RPMI7951 (cell line): ENCODE measurements around the gene MPG. TPM values are rescaled to one million over a fixed set of nuclear protein-coding genes. Genes with fewer than 3 reads are reported as not detected.

Experiments
- DNase-seq: peaks from one replicate; pipeline ENCODE4 v3.0.0-alpha.2; 2012; ENCODE audit warnings: low read depth
- total RNA-seq: library from RNA; depleted of rRNA; stranded (reverse); fragments of >200 nt; shearing (Covaris generic); gene quantifications from 2 replicates; pipeline ENCODE4 v1.2.3, GENCODE V29; 2014

The MPG gene
- total RNA-seq, 1 experiment from 2014 or later, result 80.5 TPM

DNA sequence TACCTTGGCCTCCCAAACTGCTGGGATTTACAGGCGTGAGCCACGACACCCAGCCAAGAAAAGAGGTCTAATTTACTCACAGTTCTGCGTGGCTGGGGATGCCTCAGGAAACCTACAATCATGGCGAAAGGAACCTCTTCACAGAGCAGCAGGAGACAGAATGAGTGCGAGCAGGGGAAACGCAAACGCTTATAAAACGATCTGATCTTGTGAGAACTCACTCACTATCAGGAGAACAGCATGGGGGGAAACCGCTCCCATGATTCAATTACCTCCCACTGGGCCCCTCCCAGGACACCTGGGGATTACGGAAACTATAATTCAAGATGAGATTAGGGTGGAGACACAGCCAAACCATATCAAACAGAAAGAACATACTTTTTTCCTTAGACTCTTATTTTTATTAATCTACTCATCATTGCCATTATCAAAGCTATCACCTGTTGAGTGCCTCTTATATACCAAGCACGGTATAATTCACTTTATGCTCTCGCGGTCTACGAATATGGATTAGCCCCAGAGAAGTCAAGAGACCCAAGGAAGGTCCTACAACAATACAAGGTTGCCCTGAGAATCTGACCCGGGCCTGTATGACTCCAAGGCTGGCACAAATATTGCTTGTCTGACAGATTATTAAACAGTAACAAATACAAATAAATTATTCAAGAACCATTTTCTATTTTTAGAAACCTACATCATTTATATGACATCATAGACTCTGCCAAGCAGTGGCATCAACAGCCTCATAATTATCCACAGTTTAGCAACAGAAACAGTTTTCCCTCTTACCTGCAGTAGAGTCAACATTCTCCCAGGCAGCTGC lies 27.0 kb upstream of the MPG start:
- no peak for DNase-seq

DNA sequence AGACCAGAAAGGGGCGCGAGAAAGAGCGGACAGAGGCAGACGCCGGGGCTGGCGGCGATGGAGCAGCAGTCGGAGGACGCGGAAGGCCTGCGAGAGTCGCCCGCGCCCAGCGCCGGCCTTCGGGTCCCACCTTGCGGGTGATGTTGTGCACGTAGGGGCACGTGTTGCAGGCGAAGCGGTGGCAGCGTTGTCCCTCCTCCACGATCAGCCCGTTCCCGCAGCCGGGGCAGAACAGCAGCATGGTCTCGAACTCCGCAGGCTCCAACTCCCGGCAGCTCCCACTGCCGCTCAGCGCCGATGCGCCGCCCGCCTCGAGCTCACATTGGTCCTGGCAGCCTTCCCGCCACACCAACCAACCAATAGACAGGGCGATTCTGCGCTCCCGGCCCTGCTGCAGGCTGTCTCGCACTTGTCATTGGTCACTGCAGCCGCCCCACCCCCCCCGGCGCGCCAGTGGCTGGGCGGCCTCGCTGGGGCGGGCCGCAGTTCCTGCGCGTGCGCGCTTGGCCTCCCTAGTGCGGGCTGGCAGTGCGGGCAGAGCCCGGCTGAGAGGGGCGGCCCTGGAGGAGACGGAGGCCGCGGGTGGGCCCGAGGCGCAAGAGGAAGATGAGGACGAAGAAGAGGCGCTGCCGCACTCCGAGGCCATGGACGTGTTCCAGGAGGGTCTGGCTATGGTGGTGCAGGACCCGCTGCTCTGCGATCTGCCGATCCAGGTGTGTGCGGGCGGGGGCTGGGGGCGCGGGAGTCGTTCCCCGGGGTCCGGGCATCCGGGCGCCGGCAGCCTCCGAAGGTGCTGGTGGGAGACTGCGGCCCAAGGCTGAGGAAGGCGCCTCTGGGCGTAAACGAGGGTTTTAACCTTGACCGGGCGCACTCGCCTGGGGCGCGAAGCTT lies 24.4 kb upstream of the MPG start, which contains the start of the genes POLR3K and SNRNP25:
Gene POLR3K (minus strand): TSS at position 263 of the 891 bp plus-strand sequence. CDS start 22 bp downstream, at position 241.
Gene SNRNP25 (plus strand): TSS at position 483 of the 891 bp plus-strand sequence. CDS start 189 bp downstream, at position 672.
- DNase-seq, result peak; percentile 96

DNA sequence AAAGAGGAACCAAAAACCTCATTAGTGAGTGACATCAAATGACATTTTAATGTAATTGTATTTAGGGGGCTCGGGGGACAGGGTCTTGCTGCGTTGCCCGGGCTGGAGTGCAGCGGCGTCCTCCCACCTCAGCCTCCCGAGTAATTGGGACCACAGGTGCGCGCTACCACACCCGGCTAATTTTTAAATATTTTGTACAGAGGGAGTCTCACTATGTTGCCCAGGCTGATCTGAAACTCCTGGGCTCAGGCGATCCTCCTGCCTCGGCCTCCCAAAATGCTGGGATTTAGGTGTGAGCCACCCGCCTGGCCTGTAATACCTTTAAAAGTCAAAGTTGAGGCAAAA lies 23.8 kb upstream of the MPG start:
- DNase-seq, result no peak

DNA sequence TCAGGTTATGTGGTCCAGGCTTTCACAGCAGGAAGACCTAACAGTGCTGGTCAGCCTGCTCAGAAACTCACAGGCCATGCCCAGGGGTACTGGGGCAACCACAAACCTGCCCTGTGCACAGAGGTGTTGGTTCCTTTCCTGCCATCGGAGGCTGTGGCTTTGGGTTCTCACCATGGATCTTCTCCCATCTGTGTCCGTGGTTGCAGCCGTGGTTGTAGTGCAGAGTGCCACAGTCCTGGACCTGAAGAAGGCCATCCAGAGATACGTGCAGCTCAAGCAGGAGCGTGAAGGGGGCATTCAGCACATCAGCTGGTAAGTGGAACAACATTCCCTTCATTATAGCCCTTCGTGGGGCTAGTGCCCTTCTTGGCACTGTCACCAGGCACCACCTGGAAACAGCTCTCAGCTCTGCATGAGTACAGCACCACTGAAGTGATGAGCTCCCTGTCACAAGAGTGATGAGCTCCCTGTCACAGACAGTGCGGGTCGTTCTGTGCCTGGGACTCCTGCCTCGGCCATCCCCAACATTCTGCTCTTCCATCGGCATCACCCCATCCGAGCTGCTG lies 22.4 kb upstream of the MPG start:
- DNase-seq, result no peak

DNA sequence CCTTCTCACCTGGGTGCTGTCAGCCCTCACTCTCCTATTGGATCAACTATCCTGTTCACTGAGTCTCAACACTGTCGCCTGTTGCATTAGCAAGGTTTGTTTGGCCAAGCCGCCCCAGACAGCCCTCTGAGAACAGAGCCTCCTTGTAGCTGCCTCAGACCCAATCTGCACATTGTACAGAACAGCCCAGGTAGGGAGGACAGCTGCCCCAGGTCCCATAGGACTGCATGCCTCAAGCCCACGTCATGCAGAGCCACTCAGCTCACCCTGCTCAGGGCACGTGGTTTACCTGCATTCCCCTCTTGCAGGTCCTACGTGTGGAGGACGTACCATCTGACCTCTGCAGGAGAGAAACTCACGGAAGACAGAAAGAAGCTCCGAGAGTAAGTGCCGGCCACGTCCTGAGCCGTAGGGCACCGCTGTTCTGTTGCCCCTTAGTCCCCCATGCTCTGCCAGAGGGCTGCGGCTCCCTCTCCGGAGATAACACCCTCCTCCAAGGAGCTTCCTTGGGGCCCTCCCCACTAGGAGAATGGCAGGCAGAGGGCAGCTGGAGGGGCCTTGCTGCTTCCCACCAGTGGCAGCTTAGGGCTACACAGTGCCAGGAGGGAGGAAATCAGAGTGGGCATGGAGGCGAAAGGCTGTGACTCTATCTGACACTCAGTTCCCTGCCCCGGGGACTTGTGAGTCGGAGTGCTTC lies 21.6 kb upstream of the MPG start:
- DNase-seq, result no peak

DNA sequence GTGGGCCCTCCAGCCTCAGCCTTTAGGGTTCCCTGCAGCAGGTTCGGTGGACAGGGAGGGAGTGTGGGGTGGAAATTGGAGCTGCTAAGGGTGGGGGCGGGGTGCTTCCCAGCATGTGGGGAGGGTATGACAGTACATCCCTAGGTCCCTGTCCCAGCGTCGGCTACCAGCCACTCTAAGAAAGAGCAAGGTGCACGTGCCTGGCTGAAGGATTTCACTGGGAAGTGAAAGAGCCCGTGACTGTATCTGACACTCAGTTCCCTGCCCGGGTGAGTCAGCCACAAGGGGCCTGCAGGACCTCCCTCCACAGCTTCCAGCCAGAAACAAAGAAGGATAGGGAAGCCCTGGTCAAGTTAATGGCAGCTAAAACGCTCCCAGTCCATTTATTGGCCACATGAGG lies 20.3 kb upstream of the MPG start:
- no peak for DNase-seq

DNA sequence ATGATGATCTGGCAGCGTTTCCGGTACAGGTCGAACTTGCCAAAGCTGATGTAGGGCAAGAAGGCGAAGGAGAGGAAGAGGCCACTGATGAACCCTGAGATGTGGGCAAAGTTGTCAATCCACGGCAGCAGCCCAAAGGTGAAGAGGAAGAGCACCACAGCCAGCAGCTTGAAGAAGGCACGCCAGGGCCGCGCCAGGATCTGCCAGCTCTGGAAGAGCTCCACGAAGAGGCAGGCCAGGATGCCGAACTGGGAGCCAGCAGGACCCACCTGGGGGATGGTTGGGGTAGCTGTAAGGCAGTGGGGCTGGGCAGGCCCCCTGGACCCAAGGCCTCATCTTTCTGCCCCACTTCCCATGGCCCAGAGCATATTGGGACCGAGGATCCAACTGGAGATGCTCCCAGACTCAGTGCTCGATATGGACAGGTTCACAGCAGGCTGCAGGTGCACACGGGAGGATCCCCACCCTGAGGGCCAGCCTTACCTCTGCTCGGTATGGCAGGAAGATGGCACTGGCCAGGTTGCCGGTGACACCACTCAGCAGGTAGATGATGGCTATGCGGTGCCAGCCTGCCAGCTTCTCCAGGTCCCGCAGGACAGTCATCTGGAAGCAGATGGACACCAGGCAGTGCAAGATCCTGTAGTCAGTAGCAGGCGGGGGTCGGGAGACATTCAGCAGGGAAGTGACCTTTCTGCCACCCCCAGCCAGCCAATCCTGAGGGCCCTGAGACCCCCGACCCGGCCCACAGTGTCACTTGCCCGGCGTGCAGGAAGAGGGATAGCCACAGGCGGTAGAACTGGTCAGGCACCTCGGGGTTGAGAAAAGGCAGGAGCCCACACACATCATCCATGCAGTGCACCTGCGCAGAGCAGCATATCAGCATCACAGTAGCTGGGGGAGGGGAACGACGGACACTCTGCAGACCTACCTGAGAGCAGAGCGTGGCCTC lies 19.3 kb upstream of the MPG start:
- DNase-seq, result no peak

DNA sequence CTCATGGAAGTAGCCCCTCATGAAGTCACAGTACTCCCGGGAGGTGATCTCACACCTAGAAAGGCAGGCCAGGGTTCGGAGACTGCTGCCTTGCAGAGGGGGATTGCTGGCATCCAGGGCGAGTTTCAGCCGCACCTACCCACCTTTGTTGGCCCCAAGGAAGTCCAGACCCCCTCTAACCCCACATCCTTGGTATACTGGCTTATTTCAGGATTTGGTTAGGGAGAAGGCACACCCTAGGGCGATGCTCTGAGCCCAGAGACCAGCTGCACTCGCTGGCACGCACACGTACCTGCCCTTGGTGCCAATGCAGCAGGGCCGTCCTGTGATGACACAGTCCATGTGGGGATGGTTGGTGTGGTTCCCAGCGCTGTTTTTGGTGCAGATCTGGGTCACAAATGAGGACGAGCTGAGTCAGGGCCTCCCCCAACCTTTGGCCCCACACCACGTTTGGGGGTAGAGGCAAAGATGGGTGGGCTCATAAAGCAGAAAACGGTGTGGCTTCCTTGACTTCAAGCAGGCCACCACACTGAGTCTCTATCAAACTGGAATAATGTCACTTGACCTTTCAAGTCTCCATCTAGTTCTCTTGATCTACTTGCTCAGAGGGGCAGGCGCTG lies 18.5 kb upstream of the MPG start:
- DNase-seq, result no peak

DNA sequence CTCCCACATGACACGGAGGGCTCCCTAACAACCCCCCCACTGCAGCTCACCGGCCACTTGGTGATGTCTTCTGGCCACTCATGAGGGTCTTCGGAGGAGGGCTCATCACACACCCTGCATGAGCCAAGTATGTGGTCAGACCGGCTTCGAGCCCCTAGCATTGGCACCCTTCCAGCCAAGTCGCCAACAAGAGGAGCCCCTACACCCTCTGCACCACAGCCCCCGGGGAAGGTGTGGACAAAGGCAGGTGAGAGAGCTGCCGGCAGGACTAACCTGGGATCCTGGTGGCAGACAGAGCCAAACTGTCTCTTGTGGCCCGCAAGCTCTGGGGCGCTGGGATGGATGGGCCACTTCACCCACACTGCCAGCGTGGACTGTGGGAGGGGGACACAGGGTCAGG lies 17.9 kb upstream of the MPG start:
- DNase-seq, result no peak

DNA sequence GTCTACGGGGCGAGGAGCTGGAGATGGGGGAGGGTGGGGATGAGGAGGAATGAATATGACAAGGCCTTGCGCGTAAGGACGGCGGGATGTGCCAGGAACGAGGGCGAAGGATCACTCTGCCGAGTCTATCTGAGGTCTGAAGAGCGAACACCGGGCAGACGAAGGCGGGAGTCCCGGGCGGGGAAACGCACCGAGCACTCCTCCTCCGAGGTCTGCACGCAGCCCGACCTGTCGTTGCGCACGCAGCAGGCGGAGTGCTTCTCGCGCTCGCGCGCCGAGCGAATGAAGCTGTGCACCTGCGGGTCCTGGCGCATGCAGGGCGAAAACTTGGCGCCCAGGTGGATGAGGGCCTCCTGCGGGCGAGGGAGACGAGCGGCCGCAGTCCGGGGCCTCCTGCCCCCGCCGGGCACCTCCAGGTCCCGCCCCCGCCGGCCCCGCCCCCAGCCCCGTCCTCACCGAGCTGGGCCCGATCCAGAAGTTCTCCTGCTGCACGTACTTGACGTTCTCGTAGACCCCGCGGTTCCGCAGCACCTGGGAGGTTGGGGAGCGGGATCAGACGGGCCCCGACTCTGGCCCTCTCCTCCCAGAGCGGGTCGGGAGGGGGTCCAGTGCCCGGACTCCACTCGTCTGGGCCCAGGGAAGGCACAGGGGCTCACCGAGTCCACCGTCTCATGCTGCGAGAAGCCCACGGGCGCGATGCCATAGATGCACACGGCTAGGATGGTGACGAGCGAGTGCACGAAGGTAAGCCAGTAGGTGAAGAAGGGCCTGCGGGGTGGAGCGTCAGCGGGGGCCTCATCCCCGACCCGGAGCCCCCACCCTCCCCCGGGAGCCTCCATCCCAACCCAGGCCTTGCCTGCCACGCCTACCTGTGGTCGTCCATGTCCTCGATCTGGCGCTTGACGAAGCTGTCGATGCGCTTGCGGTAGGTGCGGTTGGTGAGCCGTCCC lies 16.8 kb upstream of the MPG start:
- DNase-seq, result no peak

DNA sequence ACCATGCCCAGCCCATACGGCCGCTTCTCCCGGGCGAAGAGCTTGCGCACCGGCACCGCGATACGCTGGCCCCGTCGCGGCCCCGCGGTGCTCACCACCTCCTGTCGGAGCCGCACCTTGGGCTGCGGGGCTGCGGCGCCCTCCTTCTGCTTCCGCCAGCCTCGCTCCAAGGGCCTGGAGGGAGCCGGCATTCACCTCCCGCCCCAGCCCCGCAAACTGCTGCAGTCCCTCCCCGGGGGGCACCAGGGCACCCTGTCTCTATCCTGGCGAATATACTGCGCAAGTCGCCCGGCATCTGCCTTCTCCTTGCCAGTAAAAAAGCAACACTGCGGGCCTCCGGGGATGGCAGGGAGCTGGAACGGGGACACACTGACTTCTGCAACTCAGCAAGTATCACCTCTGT lies 16.1 kb upstream of the MPG start:
- DNase-seq, result no peak

DNA sequence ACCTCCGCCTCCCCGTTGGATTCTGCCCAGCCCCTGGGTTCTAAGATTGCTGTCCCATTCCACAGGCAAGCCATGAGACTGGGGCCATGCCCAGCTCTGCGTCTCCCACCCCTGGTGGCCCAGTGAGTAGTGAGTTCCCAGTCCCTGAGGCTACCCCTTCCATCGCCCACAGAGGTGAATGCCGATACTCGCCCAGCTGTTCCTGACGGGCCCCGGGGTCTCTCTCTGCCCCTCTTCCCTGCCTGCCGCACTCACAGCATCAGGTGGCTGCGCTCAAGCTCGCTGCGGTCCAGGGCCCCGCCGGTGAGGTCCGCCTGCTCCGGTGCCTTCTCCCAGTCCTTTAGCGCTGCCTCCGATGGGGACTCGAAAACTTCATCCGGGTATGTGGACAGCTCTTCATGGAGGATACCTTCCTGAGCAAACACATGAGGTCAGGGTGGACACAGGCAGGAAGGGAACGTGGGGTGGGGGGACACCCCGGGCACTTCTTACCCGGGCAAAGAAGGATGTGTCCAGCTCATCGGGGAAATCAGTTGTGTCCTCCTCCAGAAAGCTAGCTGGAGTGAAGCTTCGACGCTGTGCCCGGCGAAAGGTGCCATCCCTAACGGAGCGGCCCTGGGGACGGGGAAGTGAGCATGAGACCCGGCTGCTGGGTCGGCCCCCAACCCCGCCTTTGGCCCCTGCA lies 15.6 kb upstream of the MPG start:
- DNase-seq, result no peak

DNA sequence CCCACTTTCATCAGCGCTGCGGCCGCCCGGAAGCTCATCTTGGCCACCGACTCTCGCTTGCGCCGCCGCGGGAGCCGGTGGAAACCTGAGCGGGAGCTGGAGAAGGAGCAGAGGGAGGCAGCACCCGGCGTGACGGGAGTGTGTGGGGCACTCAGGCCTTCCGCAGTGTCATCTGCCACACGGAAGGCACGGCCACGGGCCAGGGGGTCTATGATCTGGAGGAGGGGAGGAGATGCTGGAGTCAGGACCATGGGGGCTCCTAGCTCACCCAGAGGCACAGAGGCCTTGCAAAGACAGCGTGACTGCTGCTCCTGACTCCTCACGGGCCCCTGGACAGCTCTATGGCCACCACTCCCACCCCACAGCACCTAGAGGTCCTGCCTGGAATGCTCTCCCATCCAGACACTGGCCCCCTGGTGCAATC lies 15.0 kb upstream of the MPG start:
- DNase-seq, result no peak

DNA sequence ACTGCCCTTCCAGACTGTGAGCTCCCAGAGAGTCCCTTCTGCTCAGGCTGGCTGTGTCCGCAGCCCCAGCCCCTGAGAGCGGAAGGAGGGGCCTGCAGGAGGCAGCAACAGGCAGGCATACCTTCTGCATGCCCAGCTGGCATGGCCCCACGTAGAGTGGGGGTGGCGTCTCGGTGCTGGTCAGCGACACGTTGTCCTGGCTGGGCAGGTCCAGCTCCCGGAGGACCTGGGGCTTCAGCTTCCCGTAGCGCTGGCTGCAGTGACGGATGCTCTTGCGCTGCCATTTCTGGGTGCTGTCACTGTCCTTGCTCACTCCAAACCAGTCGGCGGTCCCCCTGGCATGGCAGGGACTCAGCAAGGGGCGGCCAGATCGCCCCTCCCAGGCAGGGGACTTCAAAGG lies 14.6 kb upstream of the MPG start:
- no peak for DNase-seq

DNA sequence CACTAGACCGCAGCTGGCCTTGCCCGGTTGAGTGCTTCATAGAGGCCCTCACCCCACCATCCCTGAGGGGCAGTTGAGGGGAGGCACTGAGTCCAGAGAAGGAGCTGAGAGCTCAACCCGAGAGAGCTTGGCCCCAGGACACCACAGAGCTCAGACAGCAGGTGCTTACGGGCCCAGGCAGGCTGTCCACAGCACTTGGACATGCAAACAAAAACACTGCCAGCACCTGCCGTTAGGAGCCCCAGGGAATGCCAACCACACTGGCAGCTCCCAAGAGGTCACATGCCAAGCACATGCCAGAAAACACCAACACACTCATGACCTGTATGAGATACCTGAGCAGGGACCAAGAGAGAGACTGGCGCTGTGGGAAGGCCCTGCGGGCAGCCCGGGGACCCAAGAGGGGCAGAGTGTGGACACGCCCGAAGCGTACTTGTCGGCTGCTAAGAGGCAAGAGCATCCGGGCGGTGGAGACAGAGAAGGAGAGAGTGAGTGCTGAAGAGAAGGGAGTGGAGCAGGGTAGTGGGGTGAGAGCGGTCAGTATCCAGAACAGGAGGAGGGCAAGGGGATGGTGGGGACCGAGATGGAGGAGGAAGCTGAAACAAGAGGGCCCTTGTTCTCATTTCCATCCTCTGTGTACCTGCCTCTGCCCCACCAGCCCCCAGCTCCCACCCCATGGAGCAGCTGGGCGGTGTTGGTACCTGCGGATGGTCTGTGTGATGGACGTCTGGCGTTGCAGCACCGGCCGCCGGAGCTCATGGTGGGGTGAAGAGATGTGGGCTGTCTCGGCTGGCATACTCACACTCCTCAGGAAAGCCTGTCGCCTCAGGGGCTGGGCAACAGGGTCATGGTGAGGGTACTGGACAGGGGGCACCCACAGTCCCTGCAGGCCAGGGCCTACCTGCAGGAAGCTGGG lies 13.8 kb upstream of the MPG start:
- no peak for DNase-seq

DNA sequence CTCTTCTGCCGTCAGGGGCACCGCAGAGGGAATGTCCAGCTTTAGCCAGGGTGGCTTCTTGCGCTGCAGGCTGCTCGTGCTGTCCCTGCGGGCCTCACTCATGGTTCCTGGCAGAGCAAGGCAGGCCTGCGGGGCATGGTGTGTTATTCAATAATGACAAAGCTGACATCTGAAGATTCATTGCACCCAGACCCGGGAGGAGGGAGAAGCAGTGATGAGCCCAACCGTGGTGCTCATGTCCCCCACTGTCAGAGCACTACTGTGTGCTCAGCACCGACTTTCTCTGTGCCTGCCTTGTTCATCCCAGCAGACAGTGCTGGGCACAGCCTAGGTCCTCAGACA lies 13.1 kb upstream of the MPG start:
- DNase-seq, result no peak

DNA sequence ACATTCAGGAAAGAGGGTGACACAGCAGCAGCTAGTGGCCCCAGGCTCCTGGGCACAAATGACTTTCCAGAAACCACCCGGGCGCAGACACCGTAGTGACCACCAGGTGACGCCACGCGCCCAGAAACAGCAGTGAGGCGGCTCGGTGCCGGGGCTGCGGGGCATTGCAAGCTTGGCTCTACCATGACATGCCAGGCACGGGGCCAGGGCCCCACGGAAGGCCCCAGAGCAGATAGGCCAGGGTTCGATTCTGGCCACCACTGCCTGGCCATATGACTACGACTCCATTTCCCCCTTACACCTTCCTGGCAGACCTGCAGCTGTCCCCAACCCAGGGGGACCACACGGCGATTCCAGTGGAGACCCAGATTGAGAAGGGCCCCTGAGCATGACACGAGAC lies 12.3 kb upstream of the MPG start:
- DNase-seq, result peak; percentile 62
